EL (cell line): Measurements from ENCODE around the gene PROKR1.

Experiments used
- DNase-seq: peaks from one replicate; pipeline ENCODE4 v3.0.0-alpha.2; 2016

The PROKR1 gene

DNA sequence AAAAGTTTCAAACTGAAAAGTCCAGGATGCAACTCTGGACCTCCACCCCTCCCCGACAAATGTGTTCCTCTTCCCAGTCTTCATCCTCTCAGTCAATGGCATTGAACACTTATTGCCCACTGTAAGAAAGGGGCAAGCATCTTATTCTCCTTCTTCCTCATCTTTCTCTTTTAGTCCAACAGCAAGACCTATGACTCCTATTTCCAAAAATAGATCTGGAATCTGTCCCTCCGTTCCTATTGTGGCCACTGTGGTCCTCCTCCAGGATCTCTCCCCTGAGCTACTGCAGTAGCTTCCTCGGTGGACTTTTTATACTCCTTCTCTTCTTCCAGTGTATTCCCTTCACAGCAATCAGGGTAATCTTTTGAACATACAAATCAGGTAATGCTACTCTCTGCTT lies 63.3 kb downstream of the PROKR1 start:
- no peak for DNase-seq
